ENCODE data around the gene TCFL5. TPM values are rescaled to one million over a fixed set of nuclear protein-coding genes. Genes with fewer than 3 reads are reported as not detected.

Gene TCFL5
- total and polyA plus RNA-seq, 2 donors = 10.9 to 13.0 TPM

GRCh38 chr20:62897666-62898065 is 36.0 kb upstream of the TCFL5 start:
- no peaks in the 10 kb centered on the region for H3K9me3 ChIP-seq (ENCODE audit: control insufficient read depth in 2 of 2, insufficient read depth in 1 of 2, low read length in 1 of 2)
- H3K27me3 ChIP-seq (ENCODE audit: control insufficient read depth in 2 of 2, insufficient read depth in 1 of 2, low read length in 1 of 2) = no peaks in the 10 kb centered on the region
- H3K4me1 ChIP-seq (ENCODE audit: control insufficient read depth in 2 of 2, insufficient read depth in 2 of 2, low read length in 2 of 2) = peaks cover 11 to 31% of the 10 kb centered on the region in 2 donors
- peaks cover 51 to 62% of the 10 kb centered on the region in 2 donors for H3K36me3 ChIP-seq (ENCODE audit: control insufficient read depth in 2 of 2, insufficient read depth in 2 of 2, low read length in 1 of 2)
- H3K4me3 ChIP-seq (ENCODE audit: low read length in 2 of 2) = no peak overlapping the region
- DNase-seq (ENCODE audit: low read depth in 6 of 9, low spot score in 9 of 9) = no peak
- 96% methylated on average over 11 of the region's 11 CpGs for WGBS
- H3K27ac ChIP-seq (ENCODE audit: low read depth in 1 of 2, low read length in 1 of 2) = no peak overlapping the region

DNA sequence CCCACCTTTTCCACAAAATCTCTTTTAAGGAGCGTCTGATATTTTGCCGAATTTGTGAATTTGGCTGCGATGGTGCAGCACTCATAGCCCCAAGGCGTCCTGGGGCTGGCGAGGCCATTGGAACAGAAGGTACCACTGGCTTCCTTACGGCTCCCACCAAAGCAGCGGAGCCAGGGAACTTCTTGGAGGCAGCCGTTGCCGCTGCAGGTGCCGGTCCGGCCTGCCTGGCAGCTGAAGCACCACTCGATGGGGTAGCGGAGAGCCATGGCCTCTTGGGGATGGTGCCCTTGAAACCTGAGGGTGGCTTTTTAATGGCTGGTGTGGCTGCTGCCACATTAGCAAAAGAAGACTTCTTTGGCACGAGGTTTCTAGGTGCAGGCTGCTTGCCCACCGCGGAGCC is 34.9 kb upstream of the TCFL5 start:
- Histone ChIP-seq H3K4me1 (ENCODE audit: control insufficient read depth in 2 of 2, insufficient read depth in 2 of 2, low read length in 2 of 2) (peaks cover 11 to 38% of the 10 kb centered on the region in 2 donors), H3K4me3 (ENCODE audit: low read length in 2 of 2) (no peak overlapping the region), H3K9me3 (ENCODE audit: control insufficient read depth in 2 of 2, insufficient read depth in 1 of 2, low read length in 1 of 2) (no peaks in the 10 kb centered on the region), H3K27ac (ENCODE audit: low read depth in 1 of 2, low read length in 1 of 2) (no peak overlapping the region), H3K36me3 (ENCODE audit: control insufficient read depth in 2 of 2, insufficient read depth in 2 of 2, low read length in 1 of 2) (peaks cover 53 to 62% of the 10 kb centered on the region in 2 donors), H3K27me3 (ENCODE audit: control insufficient read depth in 2 of 2, insufficient read depth in 1 of 2, low read length in 1 of 2) (no peaks in the 10 kb centered on the region)
- 96% methylated on average over 16 of the region's 16 CpGs for WGBS
- no peak for DNase-seq (ENCODE audit: low read depth in 6 of 9, low spot score in 9 of 9)

GRCh38 chr20:62895539-62895938 is 33.9 kb upstream of the TCFL5 start:
- H3K4me3 ChIP-seq (ENCODE audit: low read length in 2 of 2) = no peak overlapping the region
- H3K9me3 ChIP-seq (ENCODE audit: control insufficient read depth in 2 of 2, insufficient read depth in 1 of 2, low read length in 1 of 2) = no peaks in the 10 kb centered on the region
- peaks cover 11 to 43% of the 10 kb centered on the region in 2 donors for H3K4me1 ChIP-seq (ENCODE audit: control insufficient read depth in 2 of 2, insufficient read depth in 2 of 2, low read length in 2 of 2)
- no peaks in the 10 kb centered on the region for H3K27me3 ChIP-seq (ENCODE audit: control insufficient read depth in 2 of 2, insufficient read depth in 1 of 2, low read length in 1 of 2)
- DNase-seq (ENCODE audit: low read depth in 6 of 9, low spot score in 9 of 9) = no peak
- WGBS = 98% methylated on average over 9 of the region's 9 CpGs
- H3K27ac ChIP-seq (ENCODE audit: low read depth in 1 of 2, low read length in 1 of 2) = no peak overlapping the region
- peaks cover 60 to 62% of the 10 kb centered on the region in 2 donors for H3K36me3 ChIP-seq (ENCODE audit: control insufficient read depth in 2 of 2, insufficient read depth in 2 of 2, low read length in 1 of 2)

GRCh38 chr20:62894261-62894660 is 32.6 kb upstream of the TCFL5 start:
- no peak overlapping the region for H3K4me3 ChIP-seq (ENCODE audit: low read length in 2 of 2)
- 93% methylated on average over 14 of the region's 14 CpGs for WGBS
- peaks cover 73 to 74% of the 10 kb centered on the region in 2 donors for H3K36me3 ChIP-seq (ENCODE audit: control insufficient read depth in 2 of 2, insufficient read depth in 2 of 2, low read length in 1 of 2)
- no peaks in the 10 kb centered on the region for H3K9me3 ChIP-seq (ENCODE audit: control insufficient read depth in 2 of 2, insufficient read depth in 1 of 2, low read length in 1 of 2)
- H3K27me3 ChIP-seq (ENCODE audit: control insufficient read depth in 2 of 2, insufficient read depth in 1 of 2, low read length in 1 of 2) = no peaks in the 10 kb centered on the region
- H3K4me1 ChIP-seq (ENCODE audit: control insufficient read depth in 2 of 2, insufficient read depth in 2 of 2, low read length in 2 of 2) = peaks cover 5 to 32% of the 10 kb centered on the region in 2 donors
- no peak for DNase-seq (ENCODE audit: low read depth in 6 of 9, low spot score in 9 of 9)
- no peak overlapping the region for H3K27ac ChIP-seq (ENCODE audit: low read depth in 1 of 2, low read length in 1 of 2)

DNA sequence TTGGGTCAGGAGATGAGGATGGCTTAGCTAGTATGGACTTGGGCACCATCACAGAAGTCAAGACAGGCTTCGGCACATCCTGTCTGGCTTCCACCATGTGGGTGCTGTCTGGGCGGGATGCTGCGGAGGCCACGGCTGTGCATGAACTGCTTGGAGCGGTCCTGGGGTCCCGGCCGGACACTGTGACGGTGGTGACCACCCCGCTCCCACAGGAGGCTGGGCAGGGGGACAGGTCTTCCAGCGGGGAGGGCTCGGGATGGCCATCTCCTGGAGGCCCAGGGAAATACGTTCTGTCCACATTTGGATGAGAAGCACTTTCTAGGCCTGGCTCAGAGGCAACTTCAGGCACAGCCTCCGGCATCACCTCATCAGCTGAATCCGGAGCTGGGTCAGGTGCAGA is 32.1 kb upstream of the TCFL5 start:
- WGBS = 98% methylated on average over 14 of the region's 14 CpGs
- H3K27ac ChIP-seq (ENCODE audit: low read depth in 1 of 2, low read length in 1 of 2) = no peak overlapping the region
- no peak overlapping the region for H3K4me3 ChIP-seq (ENCODE audit: low read length in 2 of 2)
- peaks cover 0 to 1% of the 10 kb centered on the region in 2 donors for H3K9me3 ChIP-seq (ENCODE audit: control insufficient read depth in 2 of 2, insufficient read depth in 1 of 2, low read length in 1 of 2)
- H3K4me1 ChIP-seq (ENCODE audit: control insufficient read depth in 2 of 2, insufficient read depth in 2 of 2, low read length in 2 of 2) = peaks cover 0 to 27% of the 10 kb centered on the region in 2 donors
- H3K27me3 ChIP-seq (ENCODE audit: control insufficient read depth in 2 of 2, insufficient read depth in 1 of 2, low read length in 1 of 2) = no peaks in the 10 kb centered on the region
- no peak for DNase-seq (ENCODE audit: low read depth in 6 of 9, low spot score in 9 of 9)
- H3K36me3 ChIP-seq (ENCODE audit: control insufficient read depth in 2 of 2, insufficient read depth in 2 of 2, low read length in 1 of 2) = peaks cover 78 to 79% of the 10 kb centered on the region in 2 donors

DNA sequence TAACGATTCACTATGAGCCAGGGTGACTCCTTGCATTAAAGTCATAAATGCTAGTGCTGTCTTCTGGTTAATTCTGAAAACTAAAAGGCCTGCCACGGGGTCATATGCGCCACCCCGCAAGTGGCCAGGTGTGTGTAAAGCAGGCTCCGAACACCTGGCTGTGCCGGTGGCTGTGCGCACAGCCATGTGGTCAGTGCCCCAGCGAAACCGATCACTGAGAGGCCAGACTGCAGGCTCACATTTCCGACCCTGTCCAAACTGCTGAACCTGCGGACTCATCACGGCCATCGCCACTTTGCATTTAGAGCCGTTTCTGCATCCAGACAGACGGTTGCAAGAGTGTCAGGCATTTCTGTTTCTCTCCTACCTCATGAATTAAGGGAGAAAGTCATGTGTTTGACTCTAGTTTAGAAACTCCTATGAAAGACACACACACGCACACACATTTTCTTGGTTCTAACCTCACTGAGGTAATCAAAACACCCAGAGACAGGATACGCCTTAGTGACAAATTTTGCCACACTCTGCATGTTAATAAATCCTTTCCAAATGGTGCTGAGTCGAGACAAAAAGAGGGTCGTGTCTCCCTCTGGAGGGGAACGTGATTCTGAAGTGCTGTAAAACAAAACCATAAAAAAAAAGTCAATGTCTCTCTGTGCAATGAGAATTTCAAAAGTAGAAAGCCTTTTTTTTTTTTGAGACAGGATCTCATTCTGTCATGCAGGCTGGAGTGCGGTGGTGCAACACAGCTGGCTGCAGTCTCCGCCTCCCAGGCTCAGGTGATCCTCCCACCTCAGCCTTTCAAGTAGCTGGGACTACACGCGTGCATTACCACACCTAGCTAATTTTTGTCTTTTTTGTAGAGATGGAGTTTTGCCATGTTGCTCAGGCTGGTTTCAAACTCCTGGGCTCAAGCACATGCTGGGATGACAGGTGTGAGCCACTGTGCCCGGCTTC is 31.0 kb upstream of the TCFL5 start:
- H3K4me1 ChIP-seq (ENCODE audit: control insufficient read depth in 2 of 2, insufficient read depth in 2 of 2, low read length in 2 of 2) = peaks cover 0 to 27% of the 10 kb centered on the region in 2 donors
- WGBS = 88% methylated on average over 25 of the region's 25 CpGs
- peaks cover 0 to 1% of the 10 kb centered on the region in 2 donors for H3K9me3 ChIP-seq (ENCODE audit: control insufficient read depth in 2 of 2, insufficient read depth in 1 of 2, low read length in 1 of 2)
- peaks cover 89 to 90% of the 10 kb centered on the region in 2 donors for H3K36me3 ChIP-seq (ENCODE audit: control insufficient read depth in 2 of 2, insufficient read depth in 2 of 2, low read length in 1 of 2)
- H3K4me3 ChIP-seq (ENCODE audit: low read length in 2 of 2) = no peak overlapping the region
- no peaks in the 10 kb centered on the region for H3K27me3 ChIP-seq (ENCODE audit: control insufficient read depth in 2 of 2, insufficient read depth in 1 of 2, low read length in 1 of 2)
- peak overlapping the region in 1 of 2 donors; percentile 38 for H3K27ac ChIP-seq (ENCODE audit: low read depth in 1 of 2, low read length in 1 of 2)
- peak in 3 of 9 donors; percentile 35 to 73 (median 39) for DNase-seq (ENCODE audit: low read depth in 6 of 9, low spot score in 9 of 9)

- Histone ChIP-seq H3K9me3 (ENCODE audit: control insufficient read depth in 2 of 2, insufficient read depth in 1 of 2, low read length in 1 of 2) (peaks cover 0 to 1% of the 10 kb centered on the region in 2 donors), H3K4me3 (ENCODE audit: low read length in 2 of 2) (no peak overlapping the region), H3K27ac (ENCODE audit: low read depth in 1 of 2, low read length in 1 of 2) (peak overlapping the region in 1 of 2 donors; percentile 45), H3K27me3 (ENCODE audit: control insufficient read depth in 2 of 2, insufficient read depth in 1 of 2, low read length in 1 of 2) (no peaks in the 10 kb centered on the region), H3K36me3 (ENCODE audit: control insufficient read depth in 2 of 2, insufficient read depth in 2 of 2, low read length in 1 of 2) (peaks cover 96 to 97% of the 10 kb centered on the region in 2 donors), H3K4me1 (ENCODE audit: control insufficient read depth in 2 of 2, insufficient read depth in 2 of 2, low read length in 2 of 2) (peaks cover 0 to 38% of the 10 kb centered on the region in 2 donors)
- 88% methylated on average over 15 of the region's 15 CpGs for WGBS
- DNase-seq (ENCODE audit: low read depth in 6 of 9, low spot score in 9 of 9) = peak in 1 of 9 donors; percentile 64
Observed at GRCh38 chr20:62891111-62891510, 29.5 kb upstream of the TCFL5 start.

DNA sequence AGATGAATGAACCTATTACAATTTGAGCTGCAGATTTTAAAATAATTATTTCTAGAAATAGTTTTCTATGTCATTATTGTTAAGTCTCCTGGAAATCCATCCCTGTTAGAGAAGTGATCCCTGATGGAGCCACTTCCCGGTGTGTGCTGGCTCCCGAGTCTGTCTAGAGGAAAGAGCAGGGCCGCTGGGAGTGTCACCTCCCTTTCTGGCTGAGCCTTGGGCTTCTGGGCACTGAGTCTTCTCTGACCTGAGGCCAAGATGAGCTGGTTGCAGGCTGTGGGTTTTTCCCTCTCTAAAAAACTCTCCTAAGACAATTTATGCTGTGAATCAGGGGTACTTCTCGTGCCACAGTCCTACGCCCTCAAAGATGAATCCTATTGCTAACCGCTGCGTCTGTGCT is 28.8 kb upstream of the TCFL5 start:
- peak overlapping the region in 1 of 2 donors; percentile 45 for H3K27ac ChIP-seq (ENCODE audit: low read depth in 1 of 2, low read length in 1 of 2)
- no peak overlapping the region for H3K4me3 ChIP-seq (ENCODE audit: low read length in 2 of 2)
- peaks cover 0 to 39% of the 10 kb centered on the region in 2 donors for H3K4me1 ChIP-seq (ENCODE audit: control insufficient read depth in 2 of 2, insufficient read depth in 2 of 2, low read length in 2 of 2)
- 96% methylated on average over 7 of the region's 7 CpGs for WGBS
- DNase-seq (ENCODE audit: low read depth in 6 of 9, low spot score in 9 of 9) = no peak
- peaks cover 96 to 97% of the 10 kb centered on the region in 2 donors for H3K36me3 ChIP-seq (ENCODE audit: control insufficient read depth in 2 of 2, insufficient read depth in 2 of 2, low read length in 1 of 2)
- H3K9me3 ChIP-seq (ENCODE audit: control insufficient read depth in 2 of 2, insufficient read depth in 1 of 2, low read length in 1 of 2) = peaks cover 0 to 1% of the 10 kb centered on the region in 2 donors
- H3K27me3 ChIP-seq (ENCODE audit: control insufficient read depth in 2 of 2, insufficient read depth in 1 of 2, low read length in 1 of 2) = no peaks in the 10 kb centered on the region

DNA sequence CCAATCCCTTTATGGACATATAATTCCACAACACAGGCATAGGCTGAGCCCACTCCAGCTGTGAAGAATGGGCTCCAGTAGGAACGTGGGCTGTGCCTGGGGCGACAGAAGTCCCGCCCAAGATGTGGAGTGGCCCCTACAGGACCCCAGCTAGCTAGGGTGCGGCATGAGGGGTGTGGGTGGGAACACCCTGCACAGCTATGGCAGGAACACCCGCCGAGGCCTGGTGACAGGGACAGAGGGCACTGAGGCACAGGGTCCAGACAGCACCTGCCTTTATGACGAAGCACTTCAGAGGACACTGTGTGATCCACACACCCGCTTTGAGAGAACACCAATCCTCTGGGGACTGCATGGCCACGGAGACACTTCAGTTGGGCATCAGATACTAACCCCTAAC is 28.2 kb upstream of the TCFL5 start:
- peaks cover 0 to 1% of the 10 kb centered on the region in 2 donors for H3K9me3 ChIP-seq (ENCODE audit: control insufficient read depth in 2 of 2, insufficient read depth in 1 of 2, low read length in 1 of 2)
- peaks cover 0 to 39% of the 10 kb centered on the region in 2 donors for H3K4me1 ChIP-seq (ENCODE audit: control insufficient read depth in 2 of 2, insufficient read depth in 2 of 2, low read length in 2 of 2)
- no peak for DNase-seq (ENCODE audit: low read depth in 6 of 9, low spot score in 9 of 9)
- no peak overlapping the region for H3K27ac ChIP-seq (ENCODE audit: low read depth in 1 of 2, low read length in 1 of 2)
- H3K4me3 ChIP-seq (ENCODE audit: low read length in 2 of 2) = no peak overlapping the region
- no peaks in the 10 kb centered on the region for H3K27me3 ChIP-seq (ENCODE audit: control insufficient read depth in 2 of 2, insufficient read depth in 1 of 2, low read length in 1 of 2)
- 99% methylated on average over 9 of the region's 9 CpGs for WGBS
- peaks cover 91 to 93% of the 10 kb centered on the region in 2 donors for H3K36me3 ChIP-seq (ENCODE audit: control insufficient read depth in 2 of 2, insufficient read depth in 2 of 2, low read length in 1 of 2)

Measured in thymus (tissue), 11 donors.